ENCODE results near the gene CYP3A5.
"Not testable (repeated sequence)": the region's sequence is repeated elsewhere in the genome, so short reads cannot be mapped to it uniquely, and the experiment has no call there.

CYP3A5 gene

DNA sequence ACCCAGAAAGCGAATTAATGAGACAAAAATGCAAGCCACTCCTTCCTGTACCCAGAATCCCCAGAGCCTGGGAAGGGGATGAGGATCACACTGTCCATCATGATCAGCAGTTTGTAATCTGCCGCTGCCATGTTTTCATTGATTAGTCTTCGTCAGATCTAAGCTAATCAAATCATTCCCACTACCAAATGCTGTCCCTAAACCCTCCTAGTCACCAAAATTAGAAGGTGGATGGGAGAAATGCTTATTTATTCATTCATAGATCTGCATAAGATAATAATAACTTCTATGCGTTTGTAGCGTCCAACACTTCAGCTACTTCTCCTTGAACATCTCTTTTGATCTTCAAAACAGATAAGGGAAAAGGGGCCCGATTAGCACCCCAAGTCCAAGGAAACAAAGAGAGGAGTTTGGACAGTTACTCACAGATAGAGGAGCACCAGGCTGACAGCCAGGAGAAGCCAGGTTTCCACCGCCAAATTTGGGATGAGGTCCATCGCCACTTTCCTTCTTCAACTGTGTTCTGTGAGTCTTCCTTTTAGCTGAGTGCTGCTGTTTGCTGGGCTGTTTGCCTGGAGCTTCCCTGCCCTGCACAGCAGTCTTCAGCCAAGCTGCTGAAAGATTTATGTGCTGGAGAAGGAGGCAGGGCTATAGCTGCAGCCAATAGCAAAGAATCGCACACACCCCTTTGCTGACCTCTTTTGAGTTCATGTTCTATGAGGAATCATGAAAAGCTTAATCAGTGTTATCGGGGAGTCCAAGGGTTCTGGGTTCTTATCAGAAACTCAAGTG, at the start of gene CYP3A5:
TSS of gene CYP3A5 (minus strand) at position 597 of the 792 bp plus-strand sequence. CDS start at position 497, 100 bp downstream.
- no peak for DNase-seq

DNA sequence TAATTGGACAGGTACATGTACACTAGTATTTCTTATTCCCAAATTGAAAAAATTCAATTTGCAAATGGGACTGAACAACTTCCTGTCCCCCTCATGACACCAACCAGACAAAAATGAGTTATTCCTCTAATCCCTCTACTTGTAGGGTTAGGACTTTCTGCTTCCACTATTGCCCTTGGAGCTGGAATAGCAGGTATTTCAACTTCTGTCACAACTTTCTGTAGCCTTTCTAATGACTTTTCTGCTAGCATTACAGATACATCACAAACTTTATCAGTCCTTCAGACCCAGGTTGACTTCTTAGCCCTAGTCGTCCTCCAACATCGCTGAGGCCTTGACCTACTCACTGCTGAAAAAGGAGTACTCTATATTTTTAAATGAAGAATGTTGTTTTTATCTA, 48.8 kb upstream of the CYP3A5 start:
- no peak for DNase-seq

DNA sequence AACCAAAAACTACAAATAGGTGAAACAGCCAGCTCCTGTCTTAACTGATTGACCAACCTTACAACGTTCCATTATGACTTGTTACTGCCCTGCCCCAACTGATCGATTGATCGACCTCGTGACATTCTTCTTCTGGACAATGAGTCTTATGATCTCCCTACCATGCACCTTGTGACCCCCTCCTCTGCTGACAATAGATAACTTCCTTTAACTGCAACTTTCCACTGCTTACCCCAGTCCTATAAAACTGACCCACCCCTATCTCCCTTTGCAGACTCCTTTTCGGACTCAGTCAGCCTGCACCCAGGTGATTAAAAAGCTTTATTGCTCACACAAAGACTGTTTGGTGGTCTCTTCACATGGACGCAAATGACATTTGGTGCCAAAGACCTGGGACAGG, 43.4 kb upstream of the CYP3A5 start:
- DNase-seq: not testable (repeated sequence)

DNA sequence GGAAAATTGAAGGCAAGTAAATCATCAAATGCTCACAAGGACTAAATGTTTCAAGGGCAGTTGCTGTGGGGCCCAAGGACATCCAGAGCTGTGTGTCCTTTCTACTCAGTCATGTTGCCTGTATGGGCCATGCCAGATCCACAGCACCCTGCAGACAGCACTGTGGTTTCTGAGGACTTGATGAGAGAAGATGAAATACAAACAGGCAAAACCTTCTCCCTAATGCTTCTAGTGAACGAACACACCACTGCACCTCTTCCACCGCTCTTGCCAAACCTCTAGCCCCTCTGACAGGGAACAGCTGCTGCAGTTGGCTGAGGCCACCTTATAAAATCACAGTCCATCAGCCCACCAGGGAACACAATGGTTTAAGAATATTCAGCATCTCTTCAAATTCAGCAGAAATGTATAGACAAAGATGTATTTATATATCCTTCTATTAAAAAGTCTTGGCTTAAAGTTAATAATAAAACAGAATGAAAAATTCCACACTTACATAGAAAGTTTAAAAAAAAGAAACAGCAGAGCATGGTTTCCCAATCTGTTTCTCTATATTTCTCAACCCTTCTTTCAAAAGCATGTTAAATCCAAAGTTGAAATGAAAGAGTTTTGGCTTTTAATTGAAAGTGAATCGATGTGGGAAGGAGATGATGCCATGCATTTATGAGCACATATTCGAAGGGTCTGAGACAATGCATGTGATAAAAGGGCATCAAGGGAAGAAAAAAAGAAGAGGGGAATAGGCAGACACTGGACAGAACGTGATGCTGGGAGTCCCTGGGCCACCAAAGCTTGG, 41.2 kb upstream of the CYP3A5 start:
- no peak for DNase-seq

DNA sequence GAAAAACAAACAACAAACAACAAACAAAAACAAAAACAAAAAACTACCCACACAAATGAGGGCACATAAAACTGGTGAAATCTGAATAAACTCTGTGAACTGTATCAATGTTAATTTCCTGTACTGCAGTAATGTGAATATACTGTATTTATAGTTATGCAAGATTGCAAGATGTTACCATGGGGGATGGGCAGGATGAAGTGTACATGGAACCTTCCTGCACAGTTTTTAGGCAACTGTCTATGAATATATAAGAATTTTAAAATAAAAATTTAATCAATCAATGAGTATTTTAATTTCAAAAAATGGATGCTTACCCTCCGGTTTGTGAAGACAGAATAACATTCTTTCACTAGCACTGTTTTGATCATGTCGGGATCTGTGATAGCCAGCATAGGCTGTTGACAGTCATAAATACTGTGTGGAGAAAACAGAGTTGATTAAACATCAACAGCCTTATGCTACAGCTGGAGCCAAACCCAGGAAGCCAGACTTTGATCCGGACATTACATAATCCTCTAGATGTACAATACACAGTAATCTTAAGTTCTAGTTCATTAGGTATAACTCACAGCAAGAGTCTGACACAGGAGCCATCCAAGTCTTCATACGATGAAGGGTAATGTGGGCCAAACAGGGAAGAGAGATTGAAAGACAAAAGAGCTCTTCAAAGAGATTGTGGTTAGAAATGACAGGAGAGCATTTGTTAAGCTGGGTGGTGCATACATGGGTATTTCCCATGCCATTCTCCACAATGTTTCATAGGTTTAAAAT, 40.4 kb upstream of the CYP3A5 start:
- no peak for DNase-seq

DNA sequence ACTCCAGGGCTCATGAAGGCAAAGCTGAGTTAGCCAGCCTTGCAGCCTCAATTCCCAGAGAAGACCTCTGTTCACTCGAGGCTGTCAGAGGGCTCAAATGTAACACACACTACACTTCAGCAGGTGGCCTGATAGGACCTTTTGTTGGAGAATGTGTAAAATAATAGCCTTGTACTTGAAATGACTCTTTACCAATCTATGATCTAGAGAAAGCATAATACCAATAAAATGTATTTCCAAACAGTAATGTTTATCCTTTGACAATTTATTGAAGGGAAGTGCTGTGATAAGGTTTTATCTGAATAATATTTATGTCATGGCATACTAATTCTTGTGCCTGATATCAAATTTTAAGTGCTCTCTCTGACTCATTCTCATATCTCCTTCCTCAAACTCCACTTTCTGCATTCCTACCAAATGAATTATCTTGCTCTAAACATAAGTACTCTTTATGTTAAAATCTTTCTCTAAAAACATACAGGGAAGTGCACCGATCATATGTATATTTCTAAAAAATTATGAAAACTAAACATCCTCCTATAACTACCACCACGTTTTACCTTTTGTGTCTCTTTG, 34.3 kb upstream of the CYP3A5 start:
- DNase-seq: no peak

DNA sequence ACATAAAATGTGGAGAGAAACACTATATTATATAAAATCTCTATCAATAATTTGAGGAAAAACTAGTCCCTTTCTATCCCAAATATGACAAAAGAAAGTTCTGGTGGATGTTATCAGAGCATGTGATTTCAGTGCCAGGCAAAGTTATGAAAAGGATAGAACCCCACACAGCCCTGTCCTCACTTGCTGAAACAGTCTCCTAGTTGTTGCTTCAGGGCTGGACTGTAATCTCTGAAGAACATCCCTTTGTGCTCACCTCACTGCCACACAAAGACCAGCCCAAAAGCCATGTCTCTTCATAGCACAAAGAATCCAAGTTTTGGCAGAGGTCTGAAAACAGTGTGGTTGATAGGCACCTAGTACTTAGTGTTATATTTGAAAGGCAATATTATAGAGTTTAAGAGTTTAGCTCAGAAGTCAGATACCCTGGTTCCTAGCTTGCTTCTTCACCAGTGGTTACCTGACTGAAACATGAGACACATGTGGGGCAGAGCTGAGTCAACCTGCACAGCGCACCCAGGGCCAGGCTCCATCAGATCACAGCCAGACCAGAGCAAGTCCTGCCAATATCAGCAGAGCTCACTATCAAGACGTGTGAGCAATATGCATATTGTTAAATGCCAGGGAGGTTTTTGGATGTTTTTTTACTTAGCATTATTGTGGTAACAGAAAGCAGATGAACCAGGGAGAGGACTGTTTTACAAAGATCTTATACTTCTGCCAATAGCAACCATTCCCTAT, 30.2 kb upstream of the CYP3A5 start:
- no peak for DNase-seq

DNA sequence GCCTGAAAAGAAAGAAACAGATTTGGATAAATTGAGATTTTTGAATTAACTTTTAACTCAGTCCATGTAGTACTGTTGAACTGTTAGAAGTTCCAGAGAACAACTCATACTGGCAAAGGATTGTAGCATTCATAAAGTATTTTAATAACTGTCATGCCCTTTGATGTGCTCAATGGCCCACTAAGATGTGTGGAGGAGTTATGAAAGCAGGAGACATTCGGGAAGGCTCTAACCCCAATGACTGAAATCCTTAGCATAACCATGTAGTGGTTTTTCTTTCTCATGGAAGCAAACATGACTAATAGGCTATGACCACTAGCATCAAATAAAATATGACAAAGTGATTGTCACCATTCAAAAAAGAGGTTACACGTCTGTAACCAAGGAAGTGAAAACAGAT, 29.5 kb upstream of the CYP3A5 start:
- no peak for DNase-seq

DNA sequence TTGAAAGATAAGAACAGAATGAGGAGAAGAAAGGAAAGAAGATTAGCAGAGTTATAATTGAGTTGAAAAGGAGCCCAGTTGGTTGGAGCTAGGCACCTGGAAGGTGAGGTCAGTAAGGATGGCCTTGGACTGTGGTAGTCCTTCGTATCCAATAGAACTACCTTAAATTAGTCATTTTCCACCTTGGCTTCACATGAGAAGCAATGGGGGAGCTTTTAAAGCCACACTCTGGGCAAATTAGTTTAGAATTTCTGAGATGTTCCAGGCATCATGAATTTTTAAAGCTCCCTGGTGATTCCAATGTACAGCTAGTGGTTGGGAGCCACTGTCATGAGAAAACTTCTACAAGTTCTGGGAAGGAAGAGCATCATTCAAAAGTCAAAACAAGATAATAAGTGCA, 27.3 kb upstream of the CYP3A5 start:
- no peak for DNase-seq

DNA sequence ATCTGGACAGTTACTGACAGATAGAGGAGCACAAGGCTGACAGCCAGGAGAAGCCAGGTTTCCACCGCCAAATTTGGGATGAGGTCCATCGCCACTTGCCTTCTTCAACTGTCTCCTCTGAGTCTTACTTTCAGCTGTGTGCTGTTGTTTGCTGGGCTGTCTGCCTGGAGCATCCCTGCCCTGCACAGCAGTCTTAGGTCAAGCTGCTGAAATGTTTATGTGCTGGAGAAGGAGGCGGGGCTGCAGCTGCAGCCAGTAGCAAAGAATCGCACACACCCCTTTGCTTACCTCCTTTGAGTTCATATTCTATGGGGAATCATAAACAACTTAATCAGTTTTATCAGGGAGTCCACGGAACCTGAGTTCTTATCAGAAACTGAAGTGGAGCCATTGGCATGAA, 20.1 kb upstream of the CYP3A5 start:
- DNase-seq: no peak

DNA sequence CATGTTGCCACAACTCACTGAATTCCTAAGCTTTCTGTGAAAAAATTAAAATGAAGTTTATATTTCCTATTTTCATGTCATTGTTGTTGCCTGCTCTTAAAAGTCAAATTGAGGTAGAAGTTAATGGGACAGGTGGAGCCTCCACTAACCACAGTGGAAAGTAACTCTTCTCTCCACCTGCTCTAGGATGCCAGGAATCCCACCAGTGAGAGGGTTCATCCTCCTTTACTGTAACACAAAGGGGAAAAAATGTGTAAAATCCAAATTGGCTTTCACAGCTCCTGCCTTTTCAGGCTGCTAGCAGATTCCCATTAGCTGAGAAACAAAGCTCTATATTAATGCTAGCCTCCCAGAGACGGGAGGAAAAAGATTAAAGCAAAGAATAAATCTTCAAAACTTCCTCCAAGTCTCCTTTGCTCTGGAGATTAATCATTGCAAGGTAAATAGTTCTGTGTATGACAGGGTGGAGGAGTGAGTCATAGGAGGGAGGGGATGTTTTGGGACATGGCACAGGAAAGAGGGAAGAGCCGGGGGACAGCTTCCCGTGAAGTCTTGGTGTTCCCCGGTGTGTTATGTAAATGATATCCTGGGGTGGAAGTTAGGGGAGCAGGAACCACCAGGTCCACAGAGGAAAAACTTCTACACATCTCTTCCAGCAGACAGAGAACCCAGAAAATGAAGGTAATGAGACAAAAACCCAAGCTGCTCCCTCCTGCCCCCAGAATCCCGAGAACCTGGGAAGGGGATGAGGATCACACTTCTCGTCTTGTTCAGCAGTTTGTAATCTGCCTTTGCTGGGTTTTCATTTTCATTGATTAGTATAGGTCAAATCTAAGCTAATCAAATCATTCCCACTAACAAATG, 19.3 kb upstream of the CYP3A5 start:
- not testable (repeated sequence) for DNase-seq

DNA sequence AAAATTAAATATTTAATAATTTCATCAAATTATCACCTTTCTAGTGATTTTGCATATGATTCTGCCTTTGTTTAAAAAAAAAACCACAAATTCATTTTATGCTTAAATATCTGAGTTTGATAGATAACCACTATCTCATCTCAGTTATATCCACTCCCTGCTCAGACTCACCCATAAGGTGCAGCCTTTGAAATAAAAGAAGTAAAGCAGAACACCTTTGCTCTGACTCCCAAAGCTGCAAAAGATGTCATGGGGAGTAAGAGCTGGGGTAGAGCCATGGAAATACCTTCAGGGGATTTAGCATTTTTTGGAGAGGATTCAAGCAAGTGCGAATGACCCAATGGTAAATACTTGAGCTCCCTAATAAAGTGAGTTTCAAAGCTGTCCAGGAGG, 15.1 kb upstream of the CYP3A5 start:
- no peak for DNase-seq

DNA sequence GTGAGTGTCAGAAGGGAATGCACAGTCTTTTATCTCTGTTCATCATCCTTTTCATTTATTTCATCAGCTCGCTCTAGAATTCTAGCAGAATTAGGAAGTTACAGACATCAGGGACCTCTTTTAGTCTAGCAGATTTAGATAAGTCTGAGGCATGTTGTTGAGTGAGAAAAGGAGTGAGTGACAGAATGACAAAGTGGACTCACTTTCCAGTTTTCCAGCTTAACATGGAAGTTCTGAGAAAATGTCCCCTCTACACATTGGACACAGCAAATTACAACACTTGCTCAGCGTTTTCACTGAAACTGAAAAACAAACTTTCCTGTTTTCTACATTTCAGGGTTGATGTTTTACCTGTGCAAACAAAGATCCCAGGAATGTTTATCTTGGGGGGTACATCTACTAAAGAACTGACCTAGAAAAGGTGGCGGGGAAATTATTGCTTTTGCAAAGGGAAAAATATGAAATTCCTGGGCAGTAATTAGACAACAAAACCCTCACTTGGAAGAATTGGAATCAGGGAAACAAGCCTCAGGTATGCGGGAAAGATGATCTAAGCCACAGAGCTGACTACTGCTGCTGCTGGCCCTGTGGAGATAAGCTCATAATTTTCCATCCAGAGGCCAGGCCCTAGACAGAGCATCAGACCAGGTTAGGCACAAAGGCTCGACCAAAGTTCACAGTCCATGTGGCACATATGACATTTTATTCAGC, 14.6 kb upstream of the CYP3A5 start:
- no peak for DNase-seq

DNA sequence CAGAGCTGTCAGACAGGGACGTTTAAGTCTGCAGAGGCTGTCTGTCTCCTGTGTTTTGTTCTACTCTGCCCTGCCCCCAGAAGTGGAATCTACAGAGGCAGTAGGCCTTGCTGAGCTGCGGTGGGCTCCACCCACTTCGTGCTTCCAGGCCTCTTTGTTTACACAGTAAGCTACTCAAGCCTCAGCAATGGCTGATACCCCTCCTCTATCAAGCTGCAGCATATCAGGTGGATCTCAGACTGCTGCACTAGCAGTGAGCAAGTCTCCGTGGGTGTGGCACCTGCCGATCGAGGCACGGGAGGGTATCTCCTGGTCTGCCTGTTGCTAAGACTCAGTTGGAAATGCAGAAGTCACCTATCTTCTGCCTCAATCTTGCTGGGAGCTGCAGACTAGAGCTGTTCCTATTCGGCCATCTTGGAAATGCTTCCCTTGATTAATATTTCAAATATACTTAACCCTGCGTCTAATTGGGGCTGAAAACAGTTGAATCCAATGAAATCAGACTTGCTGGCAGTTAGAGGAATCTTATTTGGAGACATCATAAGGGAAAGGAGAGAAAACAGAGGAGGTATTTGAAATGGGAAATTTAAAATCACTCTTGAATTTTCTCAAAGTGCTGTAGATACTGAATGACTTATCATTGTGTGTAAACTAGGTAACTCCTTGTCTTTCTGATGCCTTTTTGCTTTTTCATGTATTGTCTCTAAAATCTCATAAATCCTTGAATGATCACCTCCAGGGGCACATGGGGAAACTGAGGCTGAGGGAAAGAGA, 13.8 kb upstream of the CYP3A5 start:
- no peak for DNase-seq

DNA sequence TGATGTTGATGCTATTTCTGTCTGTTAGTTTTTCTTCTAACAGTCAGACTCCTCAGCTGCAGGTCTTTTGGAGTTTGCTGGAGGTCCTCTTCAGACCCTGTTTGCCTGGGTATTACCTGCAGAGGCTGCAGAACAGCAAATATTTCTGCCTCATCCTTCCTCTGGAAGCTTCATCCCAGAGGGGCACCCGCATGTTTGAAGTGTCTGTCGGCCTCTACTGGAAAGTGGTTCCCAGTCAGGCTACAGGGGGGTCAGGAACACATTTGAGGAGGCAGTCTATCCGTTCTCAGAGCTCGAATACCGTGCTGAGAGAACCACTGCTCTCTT, 13.3 kb upstream of the CYP3A5 start:
- no peak for DNase-seq

DNA sequence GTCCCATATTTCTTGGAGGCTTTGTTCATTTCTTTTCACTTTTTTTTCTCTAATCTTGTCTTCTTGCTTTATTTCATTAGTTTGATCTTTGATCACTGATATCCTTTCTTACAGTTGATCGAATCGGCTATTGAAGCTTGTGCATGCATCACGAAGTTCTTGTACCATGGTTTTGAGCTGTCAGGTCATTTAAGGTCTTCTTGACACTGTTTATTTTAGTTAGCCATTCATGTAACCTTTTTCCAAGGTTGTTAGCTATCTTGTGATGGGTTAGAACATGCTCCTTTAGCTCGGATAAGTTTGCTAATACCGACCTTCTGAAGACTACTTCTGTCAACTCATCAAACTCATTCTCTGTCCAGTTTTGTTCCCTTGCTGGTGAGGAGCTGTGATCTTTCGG, 12.8 kb upstream of the CYP3A5 start:
- DNase-seq: not testable (repeated sequence)

DNA sequence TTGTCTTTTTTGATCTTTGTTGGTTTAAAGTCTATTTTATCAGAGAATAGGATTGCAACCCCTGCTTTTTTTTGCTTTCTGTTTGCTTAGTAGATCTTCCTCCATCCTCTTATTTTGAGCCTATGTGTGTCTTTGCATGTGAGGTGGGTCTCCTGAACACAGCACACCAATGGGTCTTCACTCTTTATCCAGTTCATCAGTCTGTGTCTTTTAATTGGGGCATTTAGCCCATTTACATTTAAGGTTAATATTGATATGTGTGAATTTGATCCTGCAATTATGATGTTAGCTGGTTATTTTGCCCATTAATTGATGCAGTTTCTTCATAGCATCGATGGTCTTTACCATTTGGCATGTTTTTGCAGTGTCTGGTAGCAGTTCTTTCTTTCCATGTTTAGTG, 11.9 kb upstream of the CYP3A5 start:
- DNase-seq: not testable (repeated sequence)

DNA sequence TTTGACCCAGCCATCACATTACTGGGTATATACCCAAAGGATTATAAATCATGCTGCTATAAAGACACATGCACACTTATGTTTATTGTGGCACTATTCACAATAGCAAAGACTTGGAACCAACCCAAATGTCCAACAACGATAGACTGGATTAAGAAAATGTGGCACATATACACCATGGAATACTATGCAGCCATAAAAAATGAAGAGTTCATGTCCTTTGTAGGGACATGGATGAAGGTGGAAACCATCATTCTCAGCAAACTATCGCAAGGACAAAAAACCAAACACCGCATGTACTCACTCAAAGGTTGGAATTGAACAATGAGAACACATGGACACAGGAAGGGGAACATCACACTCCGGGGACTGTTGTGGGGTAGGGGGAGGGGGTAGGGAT, 11.1 kb upstream of the CYP3A5 start:
- not testable (repeated sequence) for DNase-seq

DNA sequence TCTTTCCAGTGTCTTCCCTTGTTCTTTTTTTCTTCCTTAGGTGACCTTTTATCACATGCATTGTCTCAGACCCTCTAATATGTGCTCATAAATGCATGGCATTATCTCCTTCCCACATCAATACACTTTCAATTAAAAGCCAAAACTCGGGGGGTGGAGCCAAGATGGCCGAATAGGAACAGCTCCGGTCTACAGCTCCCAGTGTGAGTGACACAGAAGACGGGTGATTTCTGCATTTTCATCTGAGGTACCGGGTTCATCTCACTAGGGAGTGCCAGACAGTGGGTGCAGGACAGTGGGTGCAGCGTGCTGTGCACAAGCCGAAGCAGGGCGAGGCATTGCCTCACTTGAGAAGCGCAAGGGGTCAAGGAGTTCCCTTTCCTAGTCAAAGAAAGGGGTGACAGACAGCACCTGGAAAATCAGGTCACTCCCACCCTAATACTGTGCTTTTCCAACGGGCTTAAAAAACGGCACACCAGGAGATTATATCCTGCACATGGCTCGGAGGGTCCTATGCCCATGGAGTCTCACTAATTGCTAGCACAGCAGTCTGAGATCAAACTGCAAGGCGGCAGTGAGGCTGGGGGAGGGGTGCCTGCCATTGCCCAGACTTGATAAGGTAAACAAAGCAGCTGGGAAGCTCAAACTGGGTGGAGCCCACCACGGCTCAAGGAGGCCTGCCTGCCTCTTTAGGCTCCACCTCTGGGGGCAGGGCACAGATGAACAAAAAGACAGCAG, 6.2 kb upstream of the CYP3A5 start:
- DNase-seq: not testable (repeated sequence)
